Bronchial epithelial cell (primary cell): ENCODE data around the gene MYBPHL. TPM values are rescaled to one million over a fixed set of nuclear protein-coding genes. Genes with fewer than 3 reads are reported as not detected.

ENCODE experiments used
- DNase-seq: peaks from one replicate; pipeline ENCODE4 v3.0.0-alpha.2; 2010; ENCODE audit warnings: low read depth
- FAIRE-seq: peaks from 2 replicates; lab custom pipeline; 2011; peaks lifted over from hg19 to GRCh38; lab: Jason Lieb, UNC
- H3K27me3 ChIP-seq: 2 replicates; pipeline ENCODE4 v1.5.1; 2011; ENCODE audit warnings: low read length; ENCODE audit not compliant: control insufficient read depth, insufficient read depth
- H3K36me3 ChIP-seq: 2 replicates; pipeline ENCODE4 v1.5.1; 2011; ENCODE audit warnings: low read length; ENCODE audit not compliant: control insufficient read depth, insufficient read depth
- H3K4me3 ChIP-seq: 2 replicates; pipeline ENCODE4 v1.5.1; 2011; ENCODE audit warnings: mild to moderate bottlenecking, low read depth, low read length, control low read depth
- total RNA-seq: library from RNA; depleted of rRNA; stranded (reverse); fragments of >200 nt; gene quantifications from 2 replicates; pipeline ENCODE4 v1.2.1, GENCODE V29; 2014
- TF ChIP-seq, protein P1 (sequence below): IDR thresholded peaks from 2 replicates; pipeline ENCODE4 v1.5.1; 2011; ENCODE audit warnings: mild to moderate bottlenecking, moderate library complexity, low read length, control low read depth, inconsistent platforms; ENCODE audit not compliant: insufficient read depth, severe bottlenecking

MYBPHL gene
- total RNA-seq, 1 donor from 2014 or later, result 0.26 TPM

DNA sequence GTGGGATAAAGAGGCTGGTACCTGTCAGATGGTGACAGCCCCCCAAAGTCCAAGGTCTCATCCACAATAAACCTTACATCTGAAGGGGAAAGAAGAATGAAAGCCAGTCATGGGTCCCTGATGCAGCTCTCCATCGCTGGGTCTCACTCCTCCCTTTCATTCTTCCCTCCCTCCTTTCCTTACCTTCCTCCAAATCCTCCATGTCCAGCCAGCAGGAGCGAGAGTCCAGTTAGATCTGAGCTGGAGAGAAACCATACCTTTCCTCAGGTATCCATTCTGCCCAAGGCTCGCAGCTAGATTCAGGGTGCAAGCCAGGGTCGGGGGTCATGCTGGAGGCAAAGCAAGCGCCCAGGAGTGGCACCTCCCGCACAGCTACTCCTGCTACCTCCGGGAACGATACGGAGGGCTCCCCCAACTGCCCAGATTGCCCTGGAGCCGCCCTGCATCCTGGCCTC, 24.3 kb downstream of the MYBPHL start:
- Histone ChIP-seq H3K36me3 (peaks cover 1% of the 10 kb centered on the region), H3K27me3 (no peaks in the 10 kb centered on the region), H3K4me3 (peak overlapping the region; percentile 67)
- no peak for DNase-seq
- TF ChIP-seq, protein P1, sequence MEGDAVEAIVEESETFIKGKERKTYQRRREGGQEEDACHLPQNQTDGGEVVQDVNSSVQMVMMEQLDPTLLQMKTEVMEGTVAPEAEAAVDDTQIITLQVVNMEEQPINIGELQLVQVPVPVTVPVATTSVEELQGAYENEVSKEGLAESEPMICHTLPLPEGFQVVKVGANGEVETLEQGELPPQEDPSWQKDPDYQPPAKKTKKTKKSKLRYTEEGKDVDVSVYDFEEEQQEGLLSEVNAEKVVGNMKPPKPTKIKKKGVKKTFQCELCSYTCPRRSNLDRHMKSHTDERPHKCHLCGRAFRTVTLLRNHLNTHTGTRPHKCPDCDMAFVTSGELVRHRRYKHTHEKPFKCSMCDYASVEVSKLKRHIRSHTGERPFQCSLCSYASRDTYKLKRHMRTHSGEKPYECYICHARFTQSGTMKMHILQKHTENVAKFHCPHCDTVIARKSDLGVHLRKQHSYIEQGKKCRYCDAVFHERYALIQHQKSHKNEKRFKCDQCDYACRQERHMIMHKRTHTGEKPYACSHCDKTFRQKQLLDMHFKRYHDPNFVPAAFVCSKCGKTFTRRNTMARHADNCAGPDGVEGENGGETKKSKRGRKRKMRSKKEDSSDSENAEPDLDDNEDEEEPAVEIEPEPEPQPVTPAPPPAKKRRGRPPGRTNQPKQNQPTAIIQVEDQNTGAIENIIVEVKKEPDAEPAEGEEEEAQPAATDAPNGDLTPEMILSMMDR, result no peak
- FAIRE-seq, result no peak

DNA sequence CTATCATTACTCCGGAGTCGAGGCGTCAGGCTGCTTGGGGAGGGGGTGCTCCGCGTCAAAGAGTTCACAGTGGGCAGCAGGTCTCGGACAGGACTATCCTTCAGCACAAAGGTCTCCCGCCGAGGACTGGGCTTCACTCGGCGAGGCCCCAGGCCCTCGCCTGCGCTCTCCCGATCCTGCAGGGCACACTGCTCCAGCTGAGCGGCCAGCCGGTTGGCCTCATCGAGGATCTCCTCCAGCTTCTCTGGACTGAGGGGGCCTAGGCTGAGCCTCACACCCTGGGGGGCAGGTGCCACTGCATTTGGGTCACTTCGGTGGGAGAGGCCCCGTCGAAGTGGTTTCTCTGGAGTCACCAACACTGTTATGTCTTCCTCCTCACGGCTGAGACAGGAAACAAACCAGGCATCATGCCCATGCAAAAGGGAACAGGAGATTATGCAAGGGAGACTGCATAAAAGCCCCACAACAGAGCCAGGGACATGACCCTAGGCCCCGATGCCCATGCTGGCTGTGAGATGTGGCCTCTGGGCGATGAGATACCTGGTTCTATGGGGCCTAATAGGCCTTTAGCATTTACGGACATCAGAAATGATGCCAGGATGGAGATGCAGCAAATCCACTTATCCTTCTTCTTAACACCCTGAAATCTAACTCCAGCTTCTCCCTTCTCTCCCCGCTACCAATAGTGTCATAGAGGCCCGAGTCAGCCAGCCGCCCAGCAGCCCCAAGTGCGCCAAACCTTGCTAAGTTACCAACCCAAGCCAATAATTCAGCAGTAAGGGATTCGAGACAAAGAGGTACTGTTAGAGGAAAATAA, 24.9 kb downstream of the MYBPHL start:
- H3K36me3 ChIP-seq, result peaks cover 1% of the 10 kb centered on the region
- TF ChIP-seq, protein P1, result no peak
- FAIRE-seq (no peak), DNase-seq (no peak)
- peak overlapping the region; percentile 67 for H3K4me3 ChIP-seq
- no peaks in the 10 kb centered on the region for H3K27me3 ChIP-seq

DNA sequence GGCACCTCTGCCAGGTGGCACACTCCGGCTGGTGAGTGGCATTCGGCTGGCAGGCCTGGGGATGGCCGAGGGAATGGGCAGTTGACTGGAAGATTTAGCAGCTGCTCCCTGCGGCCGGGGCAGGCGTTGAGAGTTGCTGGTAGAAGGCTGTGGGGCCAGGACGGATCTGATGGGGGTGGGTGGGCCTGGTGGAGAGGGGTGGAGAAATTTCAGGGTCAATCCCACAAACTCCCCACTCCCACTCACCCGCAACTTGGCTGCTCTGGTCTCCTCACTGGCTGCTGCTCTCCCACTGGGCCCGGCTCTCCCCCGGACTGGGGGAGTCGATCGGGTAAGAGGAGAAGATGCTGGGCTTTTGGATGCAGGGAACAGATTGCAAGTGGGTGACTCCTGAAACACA, 25.9 kb downstream of the MYBPHL start:
- DNase-seq (no peak), FAIRE-seq (no peak)
- TF ChIP-seq, protein P1, result no peak
- Histone ChIP-seq H3K4me3 (no peak overlapping the region), H3K36me3 (peaks cover 1% of the 10 kb centered on the region), H3K27me3 (no peaks in the 10 kb centered on the region)

DNA sequence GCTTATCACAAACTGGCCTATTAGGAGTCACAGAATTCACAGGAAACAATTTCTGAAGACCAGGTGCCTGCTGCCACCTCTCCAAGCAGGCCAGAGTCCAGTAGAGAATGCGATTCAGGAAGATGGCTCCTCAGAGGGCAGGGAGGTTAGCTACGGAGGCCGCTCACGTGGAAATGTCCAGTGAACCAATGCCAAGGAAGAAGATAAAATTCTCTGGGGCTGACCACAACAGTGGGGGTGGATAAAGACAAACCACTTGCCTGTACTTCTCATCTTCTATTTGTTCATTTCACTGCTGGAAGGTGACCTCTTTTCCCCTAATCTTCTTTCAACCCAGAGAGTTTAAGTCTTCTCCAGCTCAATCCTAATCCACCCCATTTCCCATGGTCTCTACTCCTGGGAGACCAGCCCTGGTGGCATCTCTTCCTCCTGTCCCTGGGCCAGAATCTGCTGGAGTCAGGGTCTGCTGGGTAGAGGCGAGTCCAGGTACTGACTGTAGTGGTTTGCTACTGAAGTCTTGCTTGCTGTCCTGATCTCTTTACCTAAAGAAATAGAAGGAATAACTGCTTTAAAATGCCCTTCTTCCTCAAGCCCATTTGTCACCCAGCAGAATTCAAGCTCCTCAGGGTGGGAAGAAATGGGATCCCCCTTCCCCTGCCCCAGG, 27.1 kb downstream of the MYBPHL start:
- Histone ChIP-seq H3K36me3 (peaks cover 1% of the 10 kb centered on the region), H3K4me3 (no peak overlapping the region), H3K27me3 (no peaks in the 10 kb centered on the region)
- TF ChIP-seq, protein P1, result no peak
- DNase-seq, result no peak
- no peak for FAIRE-seq

DNA sequence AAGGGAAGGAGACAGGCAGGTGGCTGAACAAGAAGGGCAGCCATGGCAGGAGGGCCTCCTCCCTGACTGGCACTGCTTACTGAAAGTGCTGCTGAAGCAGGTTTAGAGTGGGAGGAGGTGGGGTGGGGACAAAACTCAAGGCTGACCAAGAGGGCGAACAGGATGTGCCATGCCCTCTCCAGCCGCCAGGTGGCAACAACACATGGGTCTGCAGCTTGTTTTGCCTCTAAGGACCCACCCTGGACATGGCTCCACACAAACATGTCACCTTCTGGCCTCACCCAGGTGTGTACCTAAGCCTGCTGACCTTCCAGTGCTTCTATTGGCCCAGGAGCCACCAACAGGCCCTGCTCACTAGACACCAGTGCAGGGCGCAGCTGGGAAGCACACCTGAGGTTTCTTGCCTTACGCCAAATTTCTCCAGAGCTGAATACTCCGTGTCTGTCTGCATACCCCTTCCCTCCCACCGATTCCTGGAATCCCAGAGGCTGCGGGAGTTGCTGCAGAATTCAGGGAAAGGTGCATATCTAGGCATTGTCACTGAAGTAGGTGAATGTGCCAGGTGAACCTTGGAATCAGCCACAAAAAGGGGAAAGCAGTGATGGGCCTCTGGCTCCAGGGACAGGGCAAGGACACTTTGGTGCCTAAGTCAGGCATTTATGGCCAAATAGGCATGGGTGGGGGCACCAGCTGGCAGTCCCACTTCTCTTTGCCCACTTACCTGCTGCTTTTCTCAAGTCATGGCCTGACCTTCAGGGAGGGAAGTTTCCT, 29.2 kb downstream of the MYBPHL start:
- DNase-seq (peak; percentile 69), FAIRE-seq (no peak)
- H3K36me3 ChIP-seq, result peaks cover 9% of the 10 kb centered on the region
- TF ChIP-seq, protein P1, result peak; percentile 98
- H3K4me3 ChIP-seq, result no peak overlapping the region
- H3K27me3 ChIP-seq, result no peaks in the 10 kb centered on the region
